Naive thymus-derived CD4-positive, alpha-beta T cell (primary cell): ENCODE results near the gene BCL2L11. TPM values are rescaled to one million over a fixed set of nuclear protein-coding genes. Genes with fewer than 3 reads are reported as not detected.
A peak's percentile ranks its signal among the peaks of the same experiment; 100 is the strongest.

Experiments used
- ATAC-seq: fragments of 150-1000 bp; cut with Tn5 transposase; 2 replicates; pipeline ENCODE4 v1.10.0; 2021; ENCODE audit warnings: mild to moderate bottlenecking, moderate library complexity
- CTCF ChIA-PET: fragments of 350-600 bp; sonication (Branson Sonifier 250); formaldehyde crosslinking; loops from one replicate; lab custom pipeline; 2021; ENCODE audit warnings: antibody characterized with exemption; lab: Charles Lee
- POLR2A ChIA-PET: fragments of 350-600 bp; sonication (Branson Sonifier 250); formaldehyde crosslinking; loops from one replicate; lab custom pipeline; 2021; ENCODE audit warnings: antibody characterized with exemption, inconsistent platforms; lab: Charles Lee
- DNase-seq, 9 donors: peaks; one replicate each; pipeline versions ENCODE4 v3.0.0 to v3.0.0-alpha.2; 2020 to 2022; ENCODE audit warnings: mixed read lengths in 1 of 9
- H3K27ac ChIP-seq: one replicate; pipeline ENCODE4 v1.7.0; 2013; ENCODE audit warnings: mild to moderate bottlenecking, low read depth, low read length, moderate library complexity
- H3K27me3 ChIP-seq, 2 donors: one replicate each; pipeline ENCODE4 v1.7.0; 2013; ENCODE audit warnings: low read length in 2 of 2, mild to moderate bottlenecking in 2 of 2, moderate library complexity in 2 of 2; ENCODE audit not compliant: control insufficient read depth in 2 of 2, insufficient read depth in 2 of 2
- H3K36me3 ChIP-seq, 3 experiments: 1 replicate in 2 of 3; 2 replicates in 1 of 3; pipeline ENCODE4 v1.7.0; 2013; ENCODE audit warnings: low read length in 3 of 3, mild to moderate bottlenecking in 3 of 3, moderate library complexity in 1 of 3; ENCODE audit not compliant: insufficient read depth in 3 of 3, control insufficient read depth in 2 of 3
- H3K4me1 ChIP-seq, 2 donors: one replicate each; pipeline ENCODE4 v1.7.0; 2013; ENCODE audit warnings: low read length in 2 of 2, mild to moderate bottlenecking in 2 of 2, moderate library complexity in 1 of 2; ENCODE audit not compliant: control insufficient read depth in 2 of 2, insufficient read depth in 2 of 2
- H3K4me3 ChIP-seq: 2 replicates; pipeline ENCODE4 v1.7.0; 2013; ENCODE audit warnings: mild to moderate bottlenecking, low read length
- H3K9me3 ChIP-seq, 3 experiments: 1 replicate in 2 of 3; 2 replicates in 1 of 3; pipeline ENCODE4 v1.7.0; 2013; ENCODE audit warnings: low read length in 3 of 3; ENCODE audit not compliant: control insufficient read depth in 2 of 3
- H3K27ac Mint-ChIP-seq, 9 donors: one replicate each; pipeline ENCODE4 v1.8.0; 2020 to 2022; ENCODE audit warnings: mixed read lengths in 9 of 9, mild to moderate bottlenecking in 8 of 9, moderate library complexity in 5 of 9, inconsistent platforms in 2 of 9
- H3K27me3 Mint-ChIP-seq, 5 donors: one replicate each; pipeline ENCODE4 v1.8.0; 2021 to 2022; ENCODE audit warnings: mixed read lengths in 5 of 5, mild to moderate bottlenecking in 1 of 5
- H3K36me3 Mint-ChIP-seq, 5 donors: one replicate each; pipeline ENCODE4 v1.8.0; 2020 to 2022; ENCODE audit warnings: mixed read lengths in 5 of 5, mild to moderate bottlenecking in 3 of 5, inconsistent platforms in 1 of 5
- H3K4me1 Mint-ChIP-seq, 7 donors: one replicate each; pipeline ENCODE4 v1.8.0; 2020 to 2022; ENCODE audit warnings: mixed read lengths in 7 of 7, mild to moderate bottlenecking in 3 of 7, inconsistent platforms in 1 of 7
- H3K4me3 Mint-ChIP-seq, 10 donors: one replicate each; pipeline ENCODE4 v1.8.0; 2020 to 2022; ENCODE audit warnings: mild to moderate bottlenecking in 10 of 10, mixed read lengths in 10 of 10, moderate library complexity in 6 of 10, inconsistent platforms in 2 of 10
- H3K9me3 Mint-ChIP-seq, 11 donors: one replicate each; pipeline ENCODE4 v1.8.0; 2020 to 2022; ENCODE audit warnings: mixed read lengths in 11 of 11, mild to moderate bottlenecking in 4 of 11, inconsistent platforms in 1 of 11, moderate library complexity in 1 of 11
- intact Hi-C, 2 donors: fragments of 100-400 bp; cut with micrococcal nuclease; formaldehyde crosslinking; loops; one replicate each; pipeline ENCODE4 v1.15.1; 2023
- polyA plus RNA-seq, 2 donors: library from polyadenylated mRNA; unstranded; fragments of 300-500 nt; fragmentation: Illumina TruSeq; gene quantifications; one replicate each; pipeline ENCODE4 v1.2.3, GENCODE V29; 2021
- total RNA-seq, 6 experiments: library from RNA in 5 of 6; stranded (reverse) in 5 of 6; gene quantifications; 1 replicate in 5 of 6; 2 replicates in 1 of 6; pipeline ENCODE4 v1.2.3 and lab custom pipeline; 2021 to 2026

The BCL2L11 gene
- total and polyA plus RNA-seq, 7 experiments from 2014 or later = 12.3 to 67.6 (median 38.5) TPM

- ChIA-PET CTCF (no interaction called here), POLR2A (no interaction called here)
- no peak overlapping the region for H3K27ac ChIP-seq
- H3K4me1 Mint-ChIP-seq = peaks cover 11 to 40% (median 22%) of the 10 kb centered on the region in 7 donors
- no peak overlapping the region for H3K4me3 Mint-ChIP-seq
- no peak overlapping the region for H3K27ac Mint-ChIP-seq
- H3K36me3 ChIP-seq = no peaks in the 10 kb centered on the region
- peaks cover 0 to 35% (median 26%) of the 10 kb centered on the region in 5 donors for H3K36me3 Mint-ChIP-seq
- H3K27me3 ChIP-seq = no peaks in the 10 kb centered on the region
- ATAC-seq (no peak), DNase-seq (no peak)
- no peaks in the 10 kb centered on the region for H3K9me3 ChIP-seq
- no peaks in the 10 kb centered on the region for H3K4me1 ChIP-seq
- peaks cover 0 to 5% (median 0%) of the 10 kb centered on the region in 5 donors for H3K27me3 Mint-ChIP-seq
- intact Hi-C loops = no loop called here
- H3K9me3 Mint-ChIP-seq = peaks cover 0 to under 1% (median 0%) of the 10 kb centered on the region in 11 donors
- no peak overlapping the region for H3K4me3 ChIP-seq
These were observed 25.2 kb downstream of the BCL2L11 start for GRCh38 chr2:111145951-111146350.

GRCh38 chr2:111148225-111148873 is 27.6 kb downstream of the BCL2L11 start:
- no peak overlapping the region for H3K4me3 ChIP-seq
- H3K36me3 Mint-ChIP-seq = peaks cover under 1 to 38% (median 26%) of the 10 kb centered on the region in 5 donors
- H3K4me1 Mint-ChIP-seq = peaks cover 7 to 26% (median 17%) of the 10 kb centered on the region in 7 donors
- no peak overlapping the region for H3K27ac ChIP-seq
- H3K36me3 ChIP-seq = peaks cover 0 to 14% (median 4%) of the 10 kb centered on the region in 3 experiments
- H3K9me3 ChIP-seq = no peaks in the 10 kb centered on the region
- H3K27ac Mint-ChIP-seq = peak overlapping the region in 2 of 9 donors; percentile 6 to 45
- no peak for DNase-seq
- peaks cover 0 to 2% (median 0%) of the 10 kb centered on the region in 5 donors for H3K27me3 Mint-ChIP-seq
- H3K9me3 Mint-ChIP-seq = no peaks in the 10 kb centered on the region
- ChIA-PET CTCF (no interaction called here), POLR2A (interaction anchor here (1.1 kb wide), 1 partner anchor 28 kb away, joined by 3 read pairs; the partner anchor contains the start of gene BCL2L11)
- ATAC-seq = no peak
- intact Hi-C loops = no loop called here
- no peaks in the 10 kb centered on the region for H3K4me1 ChIP-seq
- H3K4me3 Mint-ChIP-seq = no peak overlapping the region
- H3K27me3 ChIP-seq = no peaks in the 10 kb centered on the region

- Mint-ChIP-seq H3K4me3 (no peak overlapping the region), H3K27me3 (no peaks in the 10 kb centered on the region), H3K4me1 (peaks cover 6 to 28% (median 21%) of the 10 kb centered on the region in 7 donors), H3K9me3 (no peaks in the 10 kb centered on the region), H3K36me3 (peaks cover 3 to 40% (median 31%) of the 10 kb centered on the region in 5 donors), H3K27ac (peak overlapping the region in 4 of 9 donors; percentile 6 to 57 (median 32))
- Histone ChIP-seq H3K4me1 (no peaks in the 10 kb centered on the region), H3K27ac (no peak overlapping the region), H3K4me3 (no peak overlapping the region), H3K27me3 (no peaks in the 10 kb centered on the region), H3K9me3 (no peaks in the 10 kb centered on the region), H3K36me3 (peaks cover 0 to 14% (median 4%) of the 10 kb centered on the region in 3 experiments)
- CTCF ChIA-PET = no interaction called here
- ATAC-seq (no peak), DNase-seq (no peak)
- POLR2A ChIA-PET = interaction anchor here (1.1 kb wide), 1 partner anchor 28 kb away, joined by 3 read pairs; the partner anchor contains the start of gene BCL2L11
- intact Hi-C loops = no loop called here
These were observed 28.2 kb downstream of the BCL2L11 start for GRCh38 chr2:111148925-111149324.

- intact Hi-C loops = no loop called here
- DNase-seq = no peak
- H3K4me3 ChIP-seq = no peak overlapping the region
- no peaks in the 10 kb centered on the region for H3K4me1 ChIP-seq
- Mint-ChIP-seq H3K27ac (no peak overlapping the region), H3K4me3 (no peak overlapping the region), H3K4me1 (peaks cover 7 to 30% (median 25%) of the 10 kb centered on the region in 7 donors), H3K36me3 (peaks cover 3 to 43% (median 30%) of the 10 kb centered on the region in 5 donors), H3K27me3 (no peaks in the 10 kb centered on the region), H3K9me3 (no peaks in the 10 kb centered on the region)
- no peaks in the 10 kb centered on the region for H3K9me3 ChIP-seq
- ChIA-PET CTCF (no interaction called here), POLR2A (no interaction called here)
- ATAC-seq = no peak
- peaks cover 0 to 14% (median 4%) of the 10 kb centered on the region in 3 experiments for H3K36me3 ChIP-seq
- H3K27ac ChIP-seq = no peak overlapping the region
- no peaks in the 10 kb centered on the region for H3K27me3 ChIP-seq
These were observed 29.3 kb downstream of the BCL2L11 start for GRCh38 chr2:111149882-111150455.

- Mint-ChIP-seq H3K27me3 (peaks cover 0 to 6% (median 0%) of the 10 kb centered on the region in 5 donors), H3K4me3 (no peak overlapping the region), H3K9me3 (no peaks in the 10 kb centered on the region), H3K36me3 (peaks cover 3 to 66% (median 29%) of the 10 kb centered on the region in 5 donors), H3K4me1 (peaks cover 9 to 46% (median 39%) of the 10 kb centered on the region in 7 donors), H3K27ac (peak overlapping the region in 3 of 9 donors; percentile 1 to 44 (median 26))
- DNase-seq (no peak), ATAC-seq (no peak)
- intact Hi-C loops = loop anchor here in 1 of 2 donors (5.0 kb wide), 1 partner anchor 37 kb away; no protein-coding TSS in a partner anchor
- CTCF ChIA-PET = no interaction called here
- Histone ChIP-seq H3K27ac (no peak overlapping the region), H3K27me3 (no peaks in the 10 kb centered on the region), H3K36me3 (peaks cover 0 to 14% (median 4%) of the 10 kb centered on the region in 3 experiments), H3K4me3 (no peak overlapping the region), H3K9me3 (no peaks in the 10 kb centered on the region), H3K4me1 (peaks cover 0 to 17% of the 10 kb centered on the region in 2 donors)
- POLR2A ChIA-PET = interaction anchor here (0.5 kb wide), 1 partner anchor 34 kb away, joined by 3 read pairs; the partner anchor contains the start of gene BCL2L11
These were observed 34.0 kb downstream of the BCL2L11 start for GRCh38 chr2:111154758-111155157.

GRCh38 chr2:111155610-111156009 is 34.9 kb downstream of the BCL2L11 start:
- H3K36me3 Mint-ChIP-seq = peaks cover 9 to 68% (median 20%) of the 10 kb centered on the region in 5 donors
- peaks cover 0 to 9% (median 0%) of the 10 kb centered on the region in 5 donors for H3K27me3 Mint-ChIP-seq
- ChIA-PET POLR2A (no interaction called here), CTCF (no interaction called here)
- H3K4me3 Mint-ChIP-seq = no peak overlapping the region
- peaks cover 12 to 54% (median 45%) of the 10 kb centered on the region in 7 donors for H3K4me1 Mint-ChIP-seq
- ATAC-seq (no peak), DNase-seq (no peak)
- Histone ChIP-seq H3K27me3 (no peaks in the 10 kb centered on the region), H3K4me3 (no peak overlapping the region), H3K9me3 (no peaks in the 10 kb centered on the region), H3K36me3 (peaks cover 0 to 14% (median 4%) of the 10 kb centered on the region in 3 experiments), H3K4me1 (peaks cover 0 to 17% of the 10 kb centered on the region in 2 donors), H3K27ac (no peak overlapping the region)
- H3K9me3 Mint-ChIP-seq = no peaks in the 10 kb centered on the region
- intact Hi-C loops = loop anchor here in 1 of 2 donors (5.0 kb wide), 1 partner anchor 38 kb away; no protein-coding TSS in a partner anchor
- peak overlapping the region in 2 of 9 donors; percentile 2 to 46 for H3K27ac Mint-ChIP-seq
